NCI-H1092 (cell line): Measurements from ENCODE around the gene MED31.
"Not testable (repeated sequence)": the region's sequence is repeated elsewhere in the genome, so short reads cannot be mapped to it uniquely, and the experiment has no call there.

Experiments used
- DNase-seq: peaks from one replicate; lab custom pipeline; 2025; lab: John Stamatoyannopoulos, UW

Gene MED31

GRCh38 chr17:6651354-6651918 is at the start of gene MED31, which contains the start of gene C17orf100:
MED31 (minus strand) TSS chr17:6651605; CDS start chr17:6651528, 77 bp downstream.
C17orf100 (plus strand) TSS chr17:6651762; CDS start chr17:6651914, 152 bp downstream.
- DNase-seq, result peak; percentile 80

GRCh38 chr17:6700948-6701307 is 49.5 kb upstream of the MED31 start:
- DNase-seq, result no peak

- DNase-seq, result no peak
Measured at GRCh38 chr17:6699997-6700947, 48.9 kb upstream of the MED31 start.

GRCh38 chr17:6698004-6698403 is 46.6 kb upstream of the MED31 start:
- DNase-seq, result no peak

GRCh38 chr17:6696906-6697305 is 45.5 kb upstream of the MED31 start:
- DNase-seq, result no peak

GRCh38 chr17:6695565-6695964 is 44.2 kb upstream of the MED31 start:
- no peak for DNase-seq

GRCh38 chr17:6695051-6695450 is 43.6 kb upstream of the MED31 start:
- DNase-seq, result no peak

GRCh38 chr17:6691958-6692357 is 40.6 kb upstream of the MED31 start:
- not testable (repeated sequence) for DNase-seq

- DNase-seq, result no peak
Measured at GRCh38 chr17:6691546-6691945, 40.1 kb upstream of the MED31 start.

- no peak for DNase-seq
Measured at GRCh38 chr17:6690641-6691040, 39.2 kb upstream of the MED31 start.

GRCh38 chr17:6688944-6689343 is 37.5 kb upstream of the MED31 start:
- no peak for DNase-seq

- DNase-seq, result no peak
Measured at GRCh38 chr17:6686026-6686425, 34.6 kb upstream of the MED31 start.

- DNase-seq, result no peak
Measured at GRCh38 chr17:6684881-6685767, 33.7 kb upstream of the MED31 start.

GRCh38 chr17:6684460-6684783 is 33.0 kb upstream of the MED31 start:
- no peak for DNase-seq

GRCh38 chr17:6683730-6684459 is 32.5 kb upstream of the MED31 start:
- DNase-seq, result no peak

GRCh38 chr17:6683081-6683684 is 31.8 kb upstream of the MED31 start:
- DNase-seq, result no peak

GRCh38 chr17:6682339-6682738 is 30.9 kb upstream of the MED31 start:
- no peak for DNase-seq

GRCh38 chr17:6681671-6682070 is 30.3 kb upstream of the MED31 start:
- no peak for DNase-seq

GRCh38 chr17:6681176-6681575 is 29.8 kb upstream of the MED31 start:
- no peak for DNase-seq

- no peak for DNase-seq
Measured at GRCh38 chr17:6679241-6679640, 27.8 kb upstream of the MED31 start.

GRCh38 chr17:6677946-6678345 is 26.5 kb upstream of the MED31 start:
- DNase-seq, result no peak
